Measurements from ENCODE around the gene TPD52L2.

The TPD52L2 gene

DNA sequence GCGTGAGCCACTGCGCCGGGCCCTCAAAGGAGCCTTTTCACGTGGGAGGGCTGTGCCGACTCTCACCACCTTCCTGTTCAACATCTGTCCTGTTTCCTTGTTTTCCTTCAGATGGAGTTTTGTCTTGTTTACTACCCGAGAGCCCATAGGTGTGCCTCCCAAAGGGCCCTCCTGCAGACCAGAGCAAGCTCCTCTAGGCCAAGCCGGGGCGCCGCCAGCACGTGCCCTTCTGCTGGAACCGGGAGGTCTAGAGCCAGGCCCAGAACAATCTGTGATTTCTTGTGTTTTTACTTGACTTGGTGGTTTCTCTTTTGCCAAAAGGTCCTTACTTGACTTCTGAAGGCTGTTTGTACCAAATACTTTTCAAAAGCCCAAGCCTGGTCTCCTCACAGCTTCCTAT is 21.9 kb downstream of the TPD52L2 start:
- Histone ChIP-seq H2AFZ (ENCODE audit: low read length) (no peak overlapping the region), H3K79me2 (ENCODE audit: insufficient read depth, low read length) (no peaks in the 10 kb centered on the region), H3K4me2 (ENCODE audit: low read depth, low read length, poor library complexity, severe bottlenecking) (no peak overlapping the region), H3K36me3 (ENCODE audit: insufficient read depth, low read length) (peaks cover 52% of the 10 kb centered on the region; the same call in 1 of the 2 replicates), H3K9me3 (ENCODE audit: insufficient read depth, low read depth, low read length) (no peaks in the 10 kb centered on the region), H3K4me3 (ENCODE audit: low read length, poor library complexity, severe bottlenecking) (no peak overlapping the region), H3K4me1 (ENCODE audit: insufficient read depth, low read length, poor library complexity, severe bottlenecking) (peaks cover 2% of the 10 kb centered on the region), H3K9ac (ENCODE audit: low read depth, low read length, poor library complexity, severe bottlenecking) (no peak overlapping the region), H4K20me1 (ENCODE audit: insufficient read depth, low read length, poor library complexity, severe bottlenecking) (no peaks in the 10 kb centered on the region), H3F3A (ENCODE audit: low read depth) (no peaks in the 10 kb centered on the region), H3K9me2 (replicated peaks; ENCODE audit: low read depth, low read length) (no peaks in the 10 kb centered on the region), H3K27me3 (ENCODE audit: insufficient read depth, low read length, poor library complexity, severe bottlenecking) (no peaks in the 10 kb centered on the region)
- TF ChIP-seq, protein P1, sequence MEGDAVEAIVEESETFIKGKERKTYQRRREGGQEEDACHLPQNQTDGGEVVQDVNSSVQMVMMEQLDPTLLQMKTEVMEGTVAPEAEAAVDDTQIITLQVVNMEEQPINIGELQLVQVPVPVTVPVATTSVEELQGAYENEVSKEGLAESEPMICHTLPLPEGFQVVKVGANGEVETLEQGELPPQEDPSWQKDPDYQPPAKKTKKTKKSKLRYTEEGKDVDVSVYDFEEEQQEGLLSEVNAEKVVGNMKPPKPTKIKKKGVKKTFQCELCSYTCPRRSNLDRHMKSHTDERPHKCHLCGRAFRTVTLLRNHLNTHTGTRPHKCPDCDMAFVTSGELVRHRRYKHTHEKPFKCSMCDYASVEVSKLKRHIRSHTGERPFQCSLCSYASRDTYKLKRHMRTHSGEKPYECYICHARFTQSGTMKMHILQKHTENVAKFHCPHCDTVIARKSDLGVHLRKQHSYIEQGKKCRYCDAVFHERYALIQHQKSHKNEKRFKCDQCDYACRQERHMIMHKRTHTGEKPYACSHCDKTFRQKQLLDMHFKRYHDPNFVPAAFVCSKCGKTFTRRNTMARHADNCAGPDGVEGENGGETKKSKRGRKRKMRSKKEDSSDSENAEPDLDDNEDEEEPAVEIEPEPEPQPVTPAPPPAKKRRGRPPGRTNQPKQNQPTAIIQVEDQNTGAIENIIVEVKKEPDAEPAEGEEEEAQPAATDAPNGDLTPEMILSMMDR (conservative IDR thresholded peaks at IDR 0.05; ENCODE audit: low read length): no peak
- TF ChIP-seq EZH2phosphoT487 (IDR thresholded peaks at IDR 0.05; ENCODE audit: borderline replicate concordance): no peak

GRCh38 chr20:63889241-63890200 is 24.5 kb downstream of the TPD52L2 start:
- peaks cover 37% of the 10 kb centered on the region; the same call in 1 of the 2 replicates for H3K36me3 ChIP-seq (ENCODE audit: insufficient read depth, low read length)

GRCh38 chr20:63890201-63890576 is 25.1 kb downstream of the TPD52L2 start:
- H3K79me2 ChIP-seq (ENCODE audit: insufficient read depth, low read length): no peaks in the 10 kb centered on the region
- no peak for TF ChIP-seq EZH2phosphoT487 (IDR thresholded peaks at IDR 0.05; ENCODE audit: borderline replicate concordance)
- TF ChIP-seq, protein P1 (conservative IDR thresholded peaks at IDR 0.05; ENCODE audit: low read length): no peak
- no peak overlapping the region for H3K4me3 ChIP-seq (ENCODE audit: low read length, poor library complexity, severe bottlenecking)
- peaks cover 12% of the 10 kb centered on the region; the same call in 1 of the 2 replicates for H3F3A ChIP-seq (ENCODE audit: low read depth)
- no peaks in the 10 kb centered on the region for H3K9me3 ChIP-seq (ENCODE audit: insufficient read depth, low read depth, low read length)
- peaks cover 37% of the 10 kb centered on the region; the same call in 1 of the 2 replicates for H3K36me3 ChIP-seq (ENCODE audit: insufficient read depth, low read length)
- no peak overlapping the region for H2AFZ ChIP-seq (ENCODE audit: low read length)
- no peaks in the 10 kb centered on the region for H3K27me3 ChIP-seq (ENCODE audit: insufficient read depth, low read length, poor library complexity, severe bottlenecking)
- peaks cover 6% of the 10 kb centered on the region for H3K4me1 ChIP-seq (ENCODE audit: insufficient read depth, low read length, poor library complexity, severe bottlenecking)
- H3K9me2 ChIP-seq (replicated peaks; ENCODE audit: low read depth, low read length): no peaks in the 10 kb centered on the region
- no peaks in the 10 kb centered on the region for H4K20me1 ChIP-seq (ENCODE audit: insufficient read depth, low read length, poor library complexity, severe bottlenecking)
- no peak overlapping the region for H3K4me2 ChIP-seq (ENCODE audit: low read depth, low read length, poor library complexity, severe bottlenecking)
- H3K9ac ChIP-seq (ENCODE audit: low read depth, low read length, poor library complexity, severe bottlenecking): no peak overlapping the region

More at GRCh38 chr20:63889241-63890200, 24.5 kb downstream of the TPD52L2 start:
- Histone ChIP-seq H3K79me2 (ENCODE audit: insufficient read depth, low read length) (no peaks in the 10 kb centered on the region), H3K4me1 (ENCODE audit: insufficient read depth, low read length, poor library complexity, severe bottlenecking) (peaks cover 4% of the 10 kb centered on the region), H4K20me1 (ENCODE audit: insufficient read depth, low read length, poor library complexity, severe bottlenecking) (no peaks in the 10 kb centered on the region), H3K27me3 (ENCODE audit: insufficient read depth, low read length, poor library complexity, severe bottlenecking) (no peaks in the 10 kb centered on the region), H3K4me2 (ENCODE audit: low read depth, low read length, poor library complexity, severe bottlenecking) (no peak overlapping the region), H3K9ac (ENCODE audit: low read depth, low read length, poor library complexity, severe bottlenecking) (no peak overlapping the region), H2AFZ (ENCODE audit: low read length) (no peak overlapping the region), H3K9me2 (replicated peaks; ENCODE audit: low read depth, low read length) (no peaks in the 10 kb centered on the region), H3K9me3 (ENCODE audit: insufficient read depth, low read depth, low read length) (no peaks in the 10 kb centered on the region), H3K4me3 (ENCODE audit: low read length, poor library complexity, severe bottlenecking) (no peak overlapping the region), H3F3A (ENCODE audit: low read depth) (peaks cover 12% of the 10 kb centered on the region; the same call in 1 of the 2 replicates)
- TF ChIP-seq, protein P1 (conservative IDR thresholded peaks at IDR 0.05; ENCODE audit: low read length): no peak
- no peak for TF ChIP-seq EZH2phosphoT487 (IDR thresholded peaks at IDR 0.05; ENCODE audit: borderline replicate concordance)

Data from Loucy (cell line).